Kidney (tissue), 11 donors: Measurements from ENCODE around the gene NPY4R. TPM values are rescaled to one million over a fixed set of nuclear protein-coding genes. Genes with fewer than 3 reads are reported as not detected.
"Not testable (repeated sequence)": the region's sequence is repeated elsewhere in the genome, so short reads cannot be mapped to it uniquely, and the experiment has no call there.

Experiments
- DNase-seq, 5 donors: peaks; one replicate each; pipeline ENCODE4 v3.0.0-alpha.2; 2013 to 2020
- FAIRE-seq: peaks from 2 replicates; lab custom pipeline; 2012; peaks lifted over from hg19 to GRCh38; lab: Jason Lieb, UNC
- H3K27ac ChIP-seq, 2 donors: one replicate each; pipeline ENCODE4 v1.7.0; 2013; ENCODE audit warnings: low read depth in 2 of 2, low read length in 2 of 2, inconsistent platforms in 1 of 2
- H3K27me3 ChIP-seq: one replicate; pipeline ENCODE4 v1.7.1; 2013; ENCODE audit warnings: low read length, inconsistent platforms; ENCODE audit not compliant: control insufficient read depth, insufficient read depth
- H3K36me3 ChIP-seq, 3 donors: one replicate each; pipeline versions ENCODE4 v1.7.0 to v1.7.1; 2013; ENCODE audit warnings: low read length in 3 of 3, control low read depth in 1 of 3, inconsistent platforms in 1 of 3; ENCODE audit not compliant: insufficient read depth in 3 of 3, control insufficient read depth in 2 of 3
- H3K4me1 ChIP-seq, 3 donors: one replicate each; pipeline versions ENCODE4 v1.7.0 to v1.7.1; 2013; ENCODE audit warnings: low read length in 3 of 3, inconsistent platforms in 1 of 3, low read depth in 1 of 3; ENCODE audit not compliant: control insufficient read depth in 2 of 3, insufficient read depth in 2 of 3
- H3K4me3 ChIP-seq, 3 donors: one replicate each; pipeline versions ENCODE4 v1.7.0 to v1.8.1; 2013; ENCODE audit warnings: low read length in 3 of 3, control low read depth in 1 of 3, inconsistent platforms in 1 of 3
- H3K9ac ChIP-seq, 3 donors: one replicate each; pipeline versions ENCODE4 v1.7.0 to v1.7.1; 2013; ENCODE audit warnings: low read length in 3 of 3, control low read depth in 1 of 3, inconsistent platforms in 1 of 3
- H3K9me3 ChIP-seq, 3 donors: one replicate each; pipeline versions ENCODE4 v1.7.0 to v1.7.1; 2013; ENCODE audit warnings: low read length in 3 of 3, control low read depth in 1 of 3, inconsistent platforms in 1 of 3; ENCODE audit not compliant: control insufficient read depth in 2 of 3, insufficient read depth in 1 of 3
- intact Hi-C: fragments of 100-400 bp; cut with DNase I; formaldehyde crosslinking; loops from one replicate; pipeline ENCODE4 v1.11.1; 2022
- polyA plus RNA-seq: library from polyadenylated mRNA; stranded (reverse); fragments of 350-450 nt; fragmentation: Illumina TruSeq; extraction: RNeasy Lipid Tissue Mini Kit (QIAGEN cat#74804); gene quantifications from one replicate; pipeline ENCODE4 v1.2.3, GENCODE V29; 2014; ENCODE audit warnings: low read depth, low replicate concordance; ENCODE audit not compliant: insufficient read depth
- total RNA-seq: library from RNA; stranded (reverse); fragmentation: NEBNext Ultra II Directional; extraction: Animal tissue kit (Norgen Biotek cat#: 25700); gene quantifications from one replicate; pipeline ENCODE4 v1.2.1, GENCODE V29; 2021
- donor health status: control.
- donor health status: control.
- donor health status: DM: yes; HTN: yes; CAD: no.
- donor health status: Normal renal cell carcinoma (clear cell type).

Gene NPY4R
- total and polyA plus RNA-seq, 2 donors from 2014 or later: not detected

DNA sequence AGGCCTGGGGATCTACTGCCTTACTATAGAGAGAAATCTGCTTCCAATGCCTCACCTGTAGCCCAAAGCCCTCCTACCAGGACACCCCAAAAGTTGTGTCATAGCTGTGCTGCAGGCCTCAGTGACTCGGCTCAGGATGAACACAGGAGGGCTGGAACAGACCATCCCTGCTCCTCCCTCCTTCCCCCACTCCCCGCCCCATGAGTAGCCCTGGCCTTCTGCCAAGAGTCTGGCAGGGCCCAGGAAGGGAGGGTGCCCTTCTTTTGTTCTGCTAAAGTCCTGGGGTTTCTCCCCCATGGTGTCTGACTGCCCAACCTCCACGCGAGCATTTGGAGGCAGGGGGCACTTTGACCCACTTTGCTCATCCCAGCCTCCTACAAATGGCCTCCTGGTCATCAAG, 24.8 kb downstream of the NPY4R start:
- H3K4me3 ChIP-seq, FAIRE-seq, H3K4me1 ChIP-seq, H3K27me3 ChIP-seq, DNase-seq, H3K9me3 ChIP-seq, intact Hi-C loops, H3K36me3 ChIP-seq, H3K9ac ChIP-seq, H3K27ac ChIP-seq: not testable (repeated sequence)

DNA sequence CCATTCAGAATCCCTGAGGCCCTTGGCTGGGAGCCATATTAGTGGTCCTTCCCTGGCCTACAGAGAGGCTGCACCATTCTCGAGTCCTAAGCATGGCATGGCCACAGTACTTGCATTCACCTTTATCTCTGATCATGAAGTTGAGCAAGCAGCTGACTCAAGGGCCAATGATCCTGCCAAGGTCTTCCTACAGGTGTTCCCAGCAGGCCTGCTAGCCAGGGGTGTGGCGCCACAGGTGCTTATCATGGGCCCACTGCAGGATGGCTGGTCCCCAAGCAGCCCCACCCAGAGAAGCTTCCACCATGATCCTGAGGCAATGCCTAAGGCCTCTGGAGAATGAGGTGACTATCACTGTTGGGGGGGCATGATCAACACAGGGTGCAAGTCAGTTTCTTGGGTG, 42.2 kb downstream of the NPY4R start:
- H3K9ac ChIP-seq, H3K27ac ChIP-seq, H3K27me3 ChIP-seq, intact Hi-C loops, H3K4me3 ChIP-seq, H3K9me3 ChIP-seq, FAIRE-seq, H3K4me1 ChIP-seq, H3K36me3 ChIP-seq, DNase-seq: not testable (repeated sequence)

DNA sequence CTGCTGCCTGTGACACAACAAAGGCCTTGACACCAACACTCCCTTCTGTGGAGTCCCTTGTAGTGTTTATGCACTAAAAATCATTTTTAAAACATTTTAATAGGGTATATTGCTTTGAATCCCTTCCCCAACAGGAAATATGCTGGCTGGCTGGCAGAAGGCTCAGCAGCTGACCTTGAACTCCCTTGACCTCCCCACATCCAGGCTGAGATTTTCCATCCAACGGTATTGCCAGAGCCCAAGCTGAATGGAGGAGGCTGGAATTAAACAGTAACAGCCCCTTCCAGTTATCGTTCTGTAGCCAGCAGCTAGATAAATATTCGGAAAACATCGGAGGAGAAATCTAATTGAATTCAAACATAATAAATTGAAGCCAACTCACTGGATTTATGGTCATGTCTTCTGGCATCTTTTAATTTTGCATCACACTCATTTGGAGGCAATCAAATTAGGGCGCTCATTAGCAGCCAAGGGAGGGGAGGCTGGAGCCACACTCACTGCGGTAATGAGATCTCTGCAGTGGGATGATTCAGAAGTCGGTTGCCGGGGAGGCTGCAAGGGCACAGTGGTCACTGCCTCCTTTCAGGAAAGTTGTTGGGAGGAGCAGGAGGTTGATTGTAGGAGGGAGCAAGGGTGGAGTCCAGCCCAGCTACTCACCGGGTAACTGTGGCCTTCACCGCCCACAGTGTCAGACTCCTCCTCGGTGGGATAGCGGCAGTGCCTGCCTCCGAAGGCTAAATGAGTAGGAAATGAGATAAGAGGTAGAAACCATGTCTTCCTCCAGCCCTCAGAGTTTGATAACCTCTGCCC, 46.0 kb downstream of the NPY4R start:
- H3K36me3 ChIP-seq, H3K4me3 ChIP-seq, FAIRE-seq, H3K27ac ChIP-seq, H3K4me1 ChIP-seq, H3K9ac ChIP-seq, H3K9me3 ChIP-seq, intact Hi-C loops, H3K27me3 ChIP-seq, DNase-seq: not testable (repeated sequence)

DNA sequence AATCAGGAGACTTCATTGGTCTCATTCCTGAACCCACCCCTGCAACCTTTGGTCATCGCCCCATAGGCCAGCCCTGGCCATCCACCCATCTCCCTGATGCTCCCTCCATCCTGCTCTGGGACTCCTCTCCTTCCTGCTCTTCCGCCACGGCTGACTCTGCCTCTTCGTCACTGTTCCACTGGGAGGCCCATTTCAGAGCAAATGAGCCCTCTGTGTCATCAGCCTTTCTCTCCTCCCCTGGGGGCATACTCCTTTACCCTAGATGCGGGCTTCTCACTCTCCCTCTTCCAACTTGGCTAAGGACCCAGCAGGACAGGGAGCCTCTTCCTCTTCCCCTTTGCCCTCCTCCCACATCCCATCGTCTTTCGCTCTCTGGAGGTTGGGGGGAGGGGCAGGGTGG, 47.5 kb downstream of the NPY4R start:
- intact Hi-C loops, H3K4me1 ChIP-seq, H3K9me3 ChIP-seq, H3K36me3 ChIP-seq, H3K27ac ChIP-seq, H3K4me3 ChIP-seq, H3K27me3 ChIP-seq, FAIRE-seq, H3K9ac ChIP-seq: not testable (repeated sequence)
- DNase-seq: peak in 1 of 5 donors; percentile 29

DNA sequence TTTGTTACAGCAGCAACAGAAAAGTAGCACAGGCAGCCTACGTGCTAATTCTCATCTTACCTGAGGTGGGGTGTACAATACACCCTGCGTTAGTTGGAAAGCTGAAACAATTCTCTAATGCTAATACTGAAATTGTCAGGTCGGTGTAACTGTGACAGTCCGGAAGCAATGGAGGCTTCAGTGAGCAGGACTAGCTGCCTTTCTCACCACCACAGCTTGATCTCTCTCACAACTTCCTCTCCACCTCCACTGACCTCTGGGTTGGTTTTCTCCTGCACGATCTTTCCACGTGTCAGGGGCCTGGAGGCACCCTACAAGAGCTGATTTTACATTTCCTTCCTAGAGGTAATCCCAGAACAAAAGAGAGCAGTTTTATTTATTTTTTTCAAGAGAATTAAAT, 50.5 kb downstream of the NPY4R start:
- H3K4me3 ChIP-seq, H3K9ac ChIP-seq, H3K36me3 ChIP-seq, H3K27ac ChIP-seq, FAIRE-seq, H3K27me3 ChIP-seq, DNase-seq, H3K4me1 ChIP-seq, intact Hi-C loops, H3K9me3 ChIP-seq: not testable (repeated sequence)

DNA sequence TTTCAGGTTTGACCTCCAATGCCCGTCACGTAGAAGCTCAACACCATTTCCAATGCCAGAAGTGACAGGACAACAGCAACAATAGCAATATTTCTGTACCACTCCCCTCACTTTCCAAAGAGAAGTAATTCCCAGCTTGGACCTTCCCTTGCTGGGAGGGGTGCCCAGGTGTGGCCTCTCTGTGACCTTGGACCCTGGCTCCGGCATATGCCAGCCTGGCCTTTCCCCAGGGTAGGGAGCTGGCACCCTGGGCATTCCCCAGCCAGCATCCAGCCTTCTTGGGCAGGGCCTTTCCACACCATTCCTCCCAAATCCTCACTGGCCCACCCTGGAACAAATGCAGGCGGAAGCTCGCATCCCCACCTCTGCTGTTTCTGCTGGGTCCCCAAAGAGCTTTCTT, 53.1 kb downstream of the NPY4R start:
- FAIRE-seq, H3K9ac ChIP-seq, intact Hi-C loops, H3K36me3 ChIP-seq, H3K27ac ChIP-seq, H3K9me3 ChIP-seq, H3K4me3 ChIP-seq, DNase-seq, H3K4me1 ChIP-seq, H3K27me3 ChIP-seq: not testable (repeated sequence)

DNA sequence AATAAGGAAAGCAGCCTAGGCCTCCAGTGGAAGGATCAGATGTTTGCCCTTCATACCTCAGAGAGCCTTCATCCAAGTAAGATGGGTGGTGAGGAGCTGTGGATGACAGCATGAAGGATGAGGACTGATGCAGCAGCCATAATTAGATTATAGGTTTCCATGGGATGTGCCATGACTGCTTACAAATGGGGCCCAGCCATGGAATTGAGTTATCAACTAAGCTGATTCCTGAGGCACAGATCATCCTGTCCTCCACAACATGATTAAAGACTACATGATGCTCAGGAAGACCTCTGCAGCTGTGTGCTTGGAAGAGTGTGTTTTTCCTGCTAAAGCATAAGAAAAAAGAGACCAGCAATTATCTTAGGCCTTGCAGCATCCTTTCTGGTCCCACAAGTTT, 54.6 kb downstream of the NPY4R start:
- H3K4me1 ChIP-seq, intact Hi-C loops, H3K4me3 ChIP-seq, H3K27me3 ChIP-seq, FAIRE-seq, H3K9ac ChIP-seq, DNase-seq, H3K27ac ChIP-seq, H3K9me3 ChIP-seq, H3K36me3 ChIP-seq: not testable (repeated sequence)
